HG02798 (cell line): ENCODE data around the gene KLF13.
"Not testable (repeated sequence)": the region's sequence is repeated elsewhere in the genome, so short reads cannot be mapped to it uniquely, and the experiment has no call there.

ENCODE experiments used
- ATAC-seq: cut with Tn5 transposase; IDR thresholded peaks from one replicate; pipeline ENCODE4 v1.9.1; 2021; ENCODE audit warnings: mild to moderate bottlenecking; ENCODE audit not compliant: unreplicated experiment, poor library complexity

The KLF13 gene

DNA sequence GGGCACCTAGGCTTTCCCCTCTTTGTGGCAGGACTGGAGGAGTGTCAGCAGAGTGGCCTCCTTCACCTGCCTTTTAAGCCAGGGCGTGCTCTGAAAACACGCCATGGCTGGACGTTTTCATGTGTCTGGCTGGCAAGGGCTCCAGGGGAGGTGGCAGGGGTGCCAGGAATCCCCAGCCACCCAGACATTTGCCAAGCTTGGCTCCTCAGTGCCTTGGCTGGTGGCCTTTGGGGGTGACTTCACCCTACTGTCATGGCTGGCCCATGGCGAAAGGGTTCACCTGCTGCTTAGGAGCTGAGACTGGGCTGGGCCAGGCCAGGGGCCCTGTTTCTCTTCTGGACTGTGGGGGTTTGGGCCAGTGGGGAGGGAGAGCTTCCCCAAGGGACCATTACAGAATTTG is 17.6 kb downstream of the KLF13 start:
- ATAC-seq: no peak

DNA sequence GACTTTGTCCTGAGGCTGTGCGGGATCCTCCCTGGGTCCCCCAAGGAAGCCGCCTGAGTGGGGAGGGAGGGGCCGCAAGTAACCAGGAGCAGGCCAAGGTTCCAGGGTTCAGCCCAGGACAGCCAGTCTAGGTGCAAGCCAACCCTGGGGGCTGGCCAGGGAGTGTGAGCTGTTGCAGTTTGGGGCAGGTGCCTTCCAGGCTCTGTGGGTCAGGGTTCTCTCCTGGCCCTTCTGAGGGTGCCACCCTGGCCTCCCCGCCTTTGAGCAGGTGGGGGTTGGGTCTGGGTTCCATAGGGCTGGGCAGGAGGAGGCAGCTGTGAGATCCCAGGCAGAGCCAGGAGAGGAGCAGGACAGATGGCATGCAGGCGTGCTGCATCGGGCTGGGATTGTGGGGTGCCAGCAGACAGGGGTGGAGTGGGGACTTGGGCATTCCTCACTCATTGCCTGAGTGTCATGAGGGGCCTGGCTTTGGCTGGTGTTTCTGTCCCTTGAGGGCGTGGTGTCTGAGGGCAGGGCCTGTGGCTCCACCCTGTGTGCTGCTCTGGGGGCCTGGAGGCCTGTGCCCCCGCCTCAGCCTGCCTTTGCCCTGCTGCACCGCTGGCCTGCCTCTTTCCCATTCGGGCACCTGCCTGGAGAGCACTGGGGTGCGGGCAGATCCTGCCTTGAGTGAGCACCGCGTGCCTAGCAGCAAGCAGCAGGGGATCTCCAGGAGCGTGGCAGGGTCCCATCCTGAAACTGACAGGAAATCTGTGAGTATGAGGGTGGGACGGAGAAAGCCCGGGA is 18.4 kb downstream of the KLF13 start:
- peak; percentile 30 for ATAC-seq

DNA sequence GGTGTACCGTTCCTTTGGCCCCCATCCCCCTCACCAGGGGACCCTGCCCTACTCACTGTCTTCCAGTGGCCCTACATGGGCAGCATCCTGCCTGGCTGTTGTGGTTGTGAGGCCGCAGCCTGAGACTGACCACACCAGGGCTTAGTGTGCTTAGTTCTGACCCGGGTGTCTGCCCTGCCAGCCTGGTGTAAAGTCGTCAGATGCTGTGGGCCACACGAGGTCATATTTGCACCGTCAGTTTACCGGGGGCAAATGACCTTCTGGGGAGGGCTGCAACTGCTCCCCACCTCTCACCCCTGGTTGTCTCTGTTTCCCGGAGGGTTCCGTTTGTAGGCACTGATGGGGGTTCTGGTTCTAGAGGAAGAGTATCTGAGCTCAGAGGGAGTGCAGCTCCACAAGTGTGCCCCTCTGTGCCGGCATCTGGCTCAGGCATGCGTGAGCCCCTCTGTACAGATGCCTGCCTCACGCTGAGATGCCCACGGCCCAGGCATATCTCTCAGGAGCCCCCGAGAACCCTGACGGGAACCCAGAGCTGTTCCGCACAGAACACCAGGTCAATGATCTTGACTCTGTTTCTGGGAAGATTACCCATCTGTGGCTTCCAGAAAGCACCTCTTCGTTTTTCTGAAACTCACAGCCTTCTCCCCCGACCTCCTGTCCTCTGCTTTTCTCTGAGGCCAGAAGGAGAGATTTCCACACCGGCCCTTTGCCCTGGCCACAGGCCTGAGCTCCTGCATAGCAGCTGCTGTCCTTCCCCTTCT is 19.2 kb downstream of the KLF13 start:
- peak; percentile 32 for ATAC-seq

DNA sequence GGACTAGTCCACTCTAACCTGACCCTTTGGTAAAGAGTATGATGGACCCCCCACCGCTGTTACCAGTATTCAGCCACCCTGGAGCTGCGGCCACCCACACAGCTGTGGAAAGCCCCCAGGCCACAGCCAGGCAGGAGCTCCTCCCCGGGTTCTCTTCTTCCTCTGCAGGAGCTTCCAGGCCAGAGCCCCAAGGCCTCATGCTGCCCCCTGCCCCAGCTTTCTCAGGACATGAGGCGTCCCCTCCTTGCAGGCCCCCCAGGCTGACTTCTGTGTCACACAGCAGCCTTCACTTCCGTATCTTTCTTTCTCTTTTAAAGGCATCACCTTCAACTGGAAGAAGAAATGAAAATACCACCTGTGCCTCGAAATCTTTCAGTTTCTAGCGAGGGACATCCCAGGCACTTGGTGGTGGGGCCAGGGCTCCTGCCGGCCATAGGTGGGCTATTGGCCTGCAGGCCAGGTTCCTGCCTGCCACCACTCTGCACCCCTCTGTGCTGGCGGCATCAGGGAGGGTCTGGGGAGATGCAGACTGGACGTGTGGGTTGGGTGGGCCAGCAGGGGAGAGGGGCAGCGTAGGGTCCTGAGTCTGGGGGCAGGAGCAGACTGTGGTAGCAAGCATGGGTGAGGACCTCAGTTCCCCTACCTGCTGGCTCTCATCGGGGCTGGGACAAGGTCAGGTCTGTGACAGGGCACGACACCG is 19.9 kb downstream of the KLF13 start:
- ATAC-seq: peak; percentile 55

DNA sequence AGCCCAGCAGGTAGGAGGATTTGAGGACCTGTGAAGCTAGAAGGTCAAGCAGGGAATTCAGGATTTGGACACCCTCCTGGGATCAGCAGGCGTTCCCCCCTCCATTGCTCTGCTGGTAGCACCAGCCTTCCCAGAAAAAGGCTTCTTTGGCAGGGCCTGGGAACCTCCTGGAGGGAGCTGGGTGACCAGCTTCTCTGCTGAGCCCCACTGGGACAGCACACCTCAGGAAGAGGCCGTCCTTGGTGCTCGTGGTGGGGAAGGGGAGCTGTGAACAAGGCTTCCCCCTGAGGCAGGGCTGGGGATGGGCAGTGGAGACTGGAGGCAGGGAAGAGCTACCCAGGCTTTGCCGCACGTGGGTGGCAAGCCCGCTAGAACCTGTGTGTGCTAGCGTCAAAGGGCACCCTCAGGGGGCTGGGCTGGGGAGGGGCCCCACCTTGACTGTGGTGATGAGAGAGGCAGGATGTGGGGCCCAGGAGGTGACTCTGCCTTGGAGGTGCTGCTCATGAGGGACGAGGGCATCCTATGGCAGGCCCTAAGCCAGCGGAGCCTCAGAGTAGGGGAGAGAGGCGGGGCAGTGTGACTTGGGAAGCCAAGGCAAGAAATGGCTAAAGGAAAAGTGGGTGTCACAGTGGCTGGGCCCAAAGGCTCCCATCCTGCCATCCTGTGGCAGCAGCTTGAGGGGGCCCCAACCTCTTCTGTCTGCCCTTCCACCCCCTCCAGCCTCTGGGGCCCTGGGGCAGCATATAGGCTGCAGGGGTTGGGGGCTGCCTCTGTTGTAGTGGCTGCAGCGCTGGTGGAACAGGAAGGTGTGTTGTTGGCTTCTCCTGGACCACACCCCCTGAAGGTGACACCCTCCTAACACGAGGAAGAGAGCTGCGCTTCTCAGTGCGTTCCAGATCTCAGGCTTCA is 20.7 kb downstream of the KLF13 start:
- no peak for ATAC-seq

DNA sequence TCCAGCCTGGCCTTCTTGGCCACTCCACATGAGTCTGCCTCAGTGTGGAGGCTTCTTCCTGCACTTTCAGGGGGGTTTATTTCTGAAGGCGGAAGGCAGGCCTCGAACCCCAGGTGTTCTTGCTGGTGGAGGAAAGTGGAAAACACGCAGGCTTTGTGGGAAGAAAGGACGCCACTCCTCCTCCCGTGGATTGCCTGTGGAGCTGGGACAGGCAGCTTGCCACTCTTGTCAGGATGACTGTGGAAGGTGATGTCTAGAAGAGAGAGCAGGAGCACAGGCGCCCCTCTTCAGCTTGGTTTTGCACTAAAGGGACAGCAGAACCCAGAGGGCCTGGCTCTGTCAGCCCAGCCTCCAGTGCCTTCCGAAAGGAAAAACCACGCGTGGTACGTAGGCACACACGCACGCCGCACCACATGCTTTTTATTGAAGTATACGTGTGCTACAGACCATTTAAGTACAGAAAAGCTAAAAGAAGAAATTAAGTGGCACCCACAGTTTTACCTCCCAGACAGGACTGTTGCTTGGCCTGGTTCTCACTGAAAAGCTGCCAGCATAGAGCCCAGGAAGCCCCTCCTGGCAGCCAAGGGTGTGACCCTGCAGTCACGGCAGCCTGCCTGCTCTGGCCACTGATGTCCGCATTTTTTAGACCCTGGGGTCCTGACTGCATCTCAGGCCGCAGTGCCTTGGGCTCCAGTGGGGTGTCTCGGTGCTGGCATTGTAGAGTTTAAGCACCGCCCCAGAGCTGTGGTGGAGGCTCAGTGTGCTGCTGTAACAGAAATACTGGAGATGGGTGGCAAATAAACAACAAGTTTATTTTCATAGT is 21.6 kb downstream of the KLF13 start:
- ATAC-seq: no peak

DNA sequence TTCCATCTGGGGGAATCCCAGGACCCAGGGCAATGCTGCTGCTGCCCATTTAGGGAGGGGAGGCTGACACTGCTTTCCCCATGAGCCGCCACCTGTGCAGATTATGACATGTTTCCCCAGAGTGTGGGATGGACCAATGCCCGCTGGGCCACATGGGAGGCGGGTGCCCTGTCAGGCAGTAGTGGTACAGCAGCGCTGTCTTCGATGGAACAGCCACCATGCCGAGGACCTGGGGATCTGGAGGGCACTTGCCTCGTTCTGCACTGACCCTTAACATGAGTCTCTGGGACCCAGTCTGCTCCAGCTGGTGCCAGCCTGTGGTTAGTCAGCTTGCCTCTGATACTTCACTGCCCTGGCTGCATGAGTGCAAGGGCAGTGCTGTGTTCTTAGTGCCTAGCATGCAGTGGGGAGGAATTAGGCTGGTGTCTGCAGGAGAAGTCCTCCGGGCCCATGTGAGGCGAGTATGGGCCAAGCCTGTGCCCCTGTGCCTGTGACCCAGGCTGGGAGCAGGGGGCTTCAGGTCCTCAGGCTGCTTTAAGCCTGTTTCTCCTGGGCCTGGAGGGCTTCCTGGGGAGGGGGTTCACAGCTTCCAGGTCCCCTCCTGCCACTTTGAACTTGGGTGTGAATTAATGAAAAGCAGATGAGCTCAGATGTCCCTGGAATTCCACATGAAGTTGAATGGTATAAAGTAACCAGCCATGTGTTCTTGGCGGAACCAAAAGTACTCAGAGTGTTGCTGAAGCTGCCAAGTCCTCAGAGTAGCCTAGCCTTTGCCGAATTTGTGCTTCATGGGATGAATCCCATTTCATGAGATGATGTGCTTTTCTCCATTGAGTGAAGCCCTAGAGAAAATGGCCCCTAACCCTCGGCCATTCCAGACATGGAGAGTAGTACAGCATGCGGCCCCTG is 22.9 kb downstream of the KLF13 start:
- ATAC-seq: no peak

DNA sequence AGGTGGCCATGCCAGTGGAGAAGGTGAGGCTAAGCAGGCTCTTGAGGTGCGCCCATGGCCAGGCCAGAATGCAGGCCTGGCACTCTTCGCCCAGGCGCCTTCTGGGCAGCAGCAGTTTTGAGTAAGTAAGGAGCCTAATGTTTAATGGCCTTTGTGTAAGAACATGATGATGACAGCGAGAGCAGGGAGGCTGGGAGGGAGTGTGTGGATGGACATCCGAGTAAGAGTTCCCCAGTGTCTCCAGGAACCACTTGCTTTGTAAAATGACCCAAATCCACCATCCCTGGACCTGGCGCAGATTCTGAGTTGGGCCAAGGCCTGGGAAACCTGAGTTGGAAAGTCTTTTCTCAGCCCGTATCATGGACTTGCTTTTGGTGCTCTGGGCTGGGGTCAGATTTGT is 24.1 kb downstream of the KLF13 start:
- ATAC-seq: no peak

DNA sequence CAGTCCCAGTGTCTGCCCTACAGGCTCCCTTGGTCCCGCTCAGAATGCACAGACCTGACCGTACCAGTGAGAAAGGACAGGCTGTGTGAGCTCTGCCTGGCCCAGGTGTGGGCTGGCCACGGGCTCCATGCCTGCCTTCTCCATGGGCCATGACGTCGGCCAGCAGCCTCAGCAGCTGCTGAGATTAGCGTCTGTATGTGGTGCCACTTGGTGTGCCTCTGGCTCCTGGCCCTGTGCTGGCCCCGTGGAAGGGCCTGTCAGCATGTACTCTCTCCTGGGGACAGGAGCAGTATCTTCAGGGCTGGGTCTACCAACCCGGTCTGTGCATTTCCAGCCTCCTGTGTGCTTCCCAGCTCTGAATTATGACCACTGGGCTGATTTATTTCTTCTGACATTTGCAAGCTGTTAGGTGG is 25.7 kb downstream of the KLF13 start:
- ATAC-seq: no peak

DNA sequence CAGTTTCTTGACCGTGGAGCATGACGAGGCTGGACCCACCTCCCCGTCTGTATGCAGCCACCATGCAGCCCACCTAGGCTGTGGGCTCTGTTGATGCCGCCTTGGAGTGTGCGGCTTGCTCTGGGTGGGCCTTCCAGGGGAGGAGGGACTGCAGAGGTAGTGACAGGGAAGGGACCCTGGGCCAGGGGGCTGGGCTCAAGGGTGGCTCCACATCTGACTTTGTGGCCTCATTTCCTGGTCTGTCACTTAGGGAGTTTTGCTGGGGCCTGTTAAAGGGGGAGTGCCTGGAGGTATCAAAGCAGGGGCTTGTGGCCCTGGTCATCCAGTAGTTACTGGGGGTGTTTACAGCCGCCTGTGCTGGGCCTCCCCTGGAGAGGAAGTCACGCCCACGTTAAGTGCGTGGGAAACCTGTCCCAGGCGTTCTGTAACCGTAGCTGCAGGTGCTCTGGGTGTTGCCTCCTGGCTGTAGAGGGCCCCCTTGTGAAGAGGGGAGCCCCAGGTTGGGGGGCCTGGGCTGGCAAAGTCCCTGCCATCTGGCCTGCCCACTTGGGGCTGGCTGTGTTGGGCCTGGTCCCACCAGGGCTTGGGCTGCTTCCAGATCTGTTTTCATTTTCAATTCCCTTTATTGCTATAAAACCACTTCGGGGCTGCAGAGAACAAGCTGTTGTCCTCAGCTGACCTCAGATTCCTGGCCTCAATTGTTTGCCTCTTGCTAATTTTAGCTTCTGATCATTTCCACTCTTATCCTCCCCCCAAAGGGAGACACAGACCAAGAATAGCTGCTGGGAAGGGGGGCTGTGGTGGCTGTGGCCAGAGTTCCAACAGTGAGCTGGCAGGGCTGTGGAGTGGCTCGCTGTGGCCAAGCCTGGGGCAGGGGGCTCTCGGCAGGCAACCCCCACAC is 26.5 kb downstream of the KLF13 start:
- ATAC-seq: peak; percentile 74

DNA sequence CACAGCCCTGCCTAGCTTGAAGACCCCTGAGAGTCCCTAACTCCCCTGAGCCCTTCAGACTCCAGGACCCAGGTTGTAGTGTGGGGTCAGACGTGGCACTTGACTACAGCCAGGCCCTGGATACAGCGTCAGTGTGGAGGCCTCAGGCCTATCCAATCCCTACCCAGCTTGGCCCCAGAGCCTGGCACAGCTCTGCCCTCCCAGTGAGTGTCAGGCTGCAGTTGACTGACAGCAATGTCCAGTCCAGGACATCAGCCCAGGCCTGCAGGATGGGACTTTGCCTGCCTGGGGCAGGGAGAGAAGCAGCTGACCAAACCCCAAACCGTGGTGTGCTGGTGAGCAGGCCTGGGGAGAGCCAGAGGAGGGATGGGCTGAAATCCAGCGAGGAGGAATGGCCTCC is 27.3 kb downstream of the KLF13 start:
- ATAC-seq: no peak

DNA sequence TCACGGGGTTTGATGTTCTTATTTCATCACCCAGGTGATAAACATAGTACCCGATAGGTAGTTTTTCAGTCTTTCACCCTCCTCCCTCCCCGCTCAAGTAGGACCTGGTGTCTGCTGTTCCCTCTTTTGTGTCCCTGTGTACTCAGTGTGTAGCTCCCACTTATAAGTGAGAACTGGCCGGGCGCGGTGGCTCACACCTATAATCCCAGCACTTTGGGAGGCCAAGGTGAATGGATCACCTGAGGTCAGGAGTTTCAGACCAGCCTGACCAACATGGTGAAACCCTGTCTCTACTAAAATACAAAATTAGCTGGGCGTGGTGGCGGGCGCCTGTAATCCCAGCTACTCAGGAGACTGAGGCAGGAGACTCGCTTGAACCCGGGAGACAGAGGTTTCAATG is 29.5 kb downstream of the KLF13 start:
- not testable (repeated sequence) for ATAC-seq

DNA sequence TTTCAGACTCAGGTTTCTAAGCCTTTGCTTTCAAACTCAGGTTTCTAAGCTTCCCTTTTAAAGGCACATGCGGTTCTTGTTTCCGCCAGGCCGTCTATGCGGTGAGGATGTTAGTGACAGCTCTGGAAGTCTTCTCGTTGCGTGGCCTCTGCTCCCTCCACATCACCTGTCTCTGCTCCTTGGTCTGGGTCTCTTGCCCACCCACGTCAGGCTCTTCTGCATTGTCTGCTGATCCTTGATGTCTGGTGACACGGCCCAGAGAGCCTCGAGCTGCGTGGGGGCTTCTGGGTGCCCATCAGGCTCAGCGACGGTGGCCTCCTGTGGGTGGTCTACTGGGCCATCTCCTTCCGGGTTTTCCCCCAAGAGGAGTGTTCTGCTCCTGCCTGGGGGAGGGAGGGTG is 30.5 kb downstream of the KLF13 start:
- ATAC-seq: no peak

DNA sequence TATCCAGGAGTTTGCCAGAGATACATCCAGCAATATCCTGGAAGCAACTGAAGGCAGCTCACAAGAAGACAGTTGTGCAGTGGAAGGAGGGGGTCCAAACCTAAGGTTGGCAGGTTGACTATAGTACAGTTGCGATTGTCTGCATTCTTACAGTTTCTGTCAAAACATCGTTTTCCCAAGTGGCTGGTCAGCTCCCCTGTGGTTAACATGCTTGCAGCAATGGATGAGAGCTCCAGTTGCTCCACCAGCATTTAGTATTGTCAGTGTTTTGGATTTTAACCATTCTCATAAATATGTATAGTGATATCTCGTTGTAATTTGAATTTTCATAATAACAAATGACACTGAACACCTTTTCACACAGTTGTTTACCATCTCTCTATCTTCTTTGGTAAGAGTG is 31.5 kb downstream of the KLF13 start:
- no peak for ATAC-seq

DNA sequence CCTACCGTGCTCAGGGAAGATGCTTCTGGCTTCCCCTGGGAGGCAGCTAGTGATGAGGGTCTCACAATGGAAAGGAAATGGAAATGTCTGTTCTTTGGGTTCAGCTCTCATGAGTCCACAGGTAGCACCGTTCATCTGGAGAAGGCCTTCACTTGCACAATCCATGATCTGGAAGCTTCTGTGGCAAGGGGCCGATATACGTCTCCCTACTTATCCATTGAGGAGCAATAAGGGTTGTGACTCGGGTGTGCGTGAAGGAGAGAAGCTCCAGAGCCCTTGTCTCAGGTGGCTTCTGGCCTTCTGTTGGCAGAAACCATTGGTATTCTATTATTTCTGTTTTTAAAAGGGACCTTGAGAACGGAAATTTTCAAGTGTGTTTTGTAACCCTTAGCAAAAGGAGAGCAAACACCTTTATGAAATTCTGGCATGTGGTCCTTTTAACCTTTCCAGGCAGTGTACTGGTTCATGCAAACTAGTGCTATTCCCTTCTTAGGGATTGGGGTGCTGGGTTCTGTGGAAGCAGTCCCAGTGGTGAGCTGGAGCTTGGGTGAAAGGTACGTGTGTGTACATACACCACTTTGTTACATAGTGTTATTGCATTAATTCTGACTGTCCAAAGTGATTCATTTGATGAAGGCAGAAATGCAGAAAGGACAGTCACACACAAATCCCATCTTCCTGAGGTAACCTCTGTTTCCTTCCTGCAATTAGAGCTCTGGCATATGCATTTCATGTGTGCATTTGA is 32.5 kb downstream of the KLF13 start:
- ATAC-seq: no peak

DNA sequence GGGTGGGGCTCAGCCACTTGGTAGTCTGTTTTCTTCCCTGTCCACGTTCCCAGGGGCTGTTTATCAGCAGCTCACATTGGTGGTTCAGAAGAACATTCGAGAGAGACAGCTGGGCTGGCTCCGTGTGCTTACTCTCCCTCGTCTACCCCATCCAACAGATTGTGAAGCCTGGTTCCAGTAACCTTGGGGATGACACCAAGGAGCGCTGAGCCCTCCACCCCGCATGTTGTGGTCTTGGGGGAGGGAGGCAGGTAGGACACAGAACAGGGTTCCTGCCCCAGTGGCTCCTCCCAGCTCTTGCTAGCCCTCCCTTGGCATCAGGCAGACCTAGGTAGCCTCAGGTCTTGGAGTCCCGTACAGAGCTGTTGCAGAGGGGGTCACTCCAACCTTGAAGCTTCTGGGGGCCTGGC is 33.1 kb downstream of the KLF13 start:
- no peak for ATAC-seq

DNA sequence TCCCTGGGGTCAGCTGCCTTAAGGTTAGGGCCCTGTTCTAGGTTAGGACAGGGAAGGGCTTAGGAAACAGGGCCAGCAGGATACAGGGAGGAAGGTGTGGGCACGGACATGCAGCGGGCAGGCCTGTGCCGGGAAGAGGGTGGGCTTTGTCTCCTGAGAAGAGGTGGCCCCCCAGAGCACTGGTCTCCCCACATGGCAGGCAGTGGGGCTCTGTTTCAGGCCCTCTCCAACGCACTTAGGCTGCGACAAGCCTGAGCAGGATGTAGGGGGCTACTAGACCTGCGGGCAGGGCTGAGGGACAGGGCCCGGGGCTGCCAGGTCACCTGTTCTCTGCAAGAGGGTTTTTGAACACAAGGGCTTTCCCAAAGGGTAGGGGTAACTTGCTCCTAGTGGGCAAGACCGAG is 33.5 kb downstream of the KLF13 start:
- ATAC-seq: no peak
